Measurements from ENCODE around the gene PCNX1.

PCNX1 gene

DNA sequence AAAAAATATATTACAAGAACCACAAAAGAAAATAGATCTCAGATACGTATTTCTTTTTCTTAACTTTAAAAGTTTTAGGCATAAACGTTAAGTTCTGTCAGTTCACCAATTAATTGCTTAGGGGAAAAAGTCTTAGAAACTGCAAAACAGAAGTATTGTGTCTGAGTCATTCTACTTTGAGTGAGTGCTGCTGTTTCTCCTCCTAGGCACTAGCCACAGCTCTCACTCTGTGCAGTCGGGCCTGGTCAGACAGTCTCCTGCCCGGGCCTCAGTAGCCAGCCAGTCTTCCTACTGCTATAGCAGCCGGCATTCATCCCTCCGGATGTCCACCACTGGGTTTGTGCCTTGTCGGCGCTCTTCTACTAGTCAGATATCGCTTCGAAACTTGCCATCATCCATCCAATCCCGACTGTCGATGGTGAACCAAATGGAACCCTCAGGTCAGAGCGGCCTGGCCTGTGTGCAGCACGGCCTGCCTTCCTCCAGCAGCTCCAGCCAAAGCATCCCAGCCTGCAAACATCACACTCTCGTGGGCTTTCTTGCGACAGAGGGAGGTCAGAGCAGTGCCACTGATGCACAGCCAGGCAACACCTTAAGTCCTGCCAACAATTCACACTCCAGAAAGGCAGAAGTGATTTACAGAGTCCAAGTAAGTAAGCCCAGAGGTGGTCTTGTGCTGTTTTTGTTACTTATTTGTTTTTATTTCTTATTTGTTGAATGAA, 201.3 kb downstream of the PCNX1 start:
- in situ Hi-C loops (cut with HindIII; ENCODE audit: low sequenced_read_pairs) = no loop called here
- TF ChIP-seq, protein P1, sequence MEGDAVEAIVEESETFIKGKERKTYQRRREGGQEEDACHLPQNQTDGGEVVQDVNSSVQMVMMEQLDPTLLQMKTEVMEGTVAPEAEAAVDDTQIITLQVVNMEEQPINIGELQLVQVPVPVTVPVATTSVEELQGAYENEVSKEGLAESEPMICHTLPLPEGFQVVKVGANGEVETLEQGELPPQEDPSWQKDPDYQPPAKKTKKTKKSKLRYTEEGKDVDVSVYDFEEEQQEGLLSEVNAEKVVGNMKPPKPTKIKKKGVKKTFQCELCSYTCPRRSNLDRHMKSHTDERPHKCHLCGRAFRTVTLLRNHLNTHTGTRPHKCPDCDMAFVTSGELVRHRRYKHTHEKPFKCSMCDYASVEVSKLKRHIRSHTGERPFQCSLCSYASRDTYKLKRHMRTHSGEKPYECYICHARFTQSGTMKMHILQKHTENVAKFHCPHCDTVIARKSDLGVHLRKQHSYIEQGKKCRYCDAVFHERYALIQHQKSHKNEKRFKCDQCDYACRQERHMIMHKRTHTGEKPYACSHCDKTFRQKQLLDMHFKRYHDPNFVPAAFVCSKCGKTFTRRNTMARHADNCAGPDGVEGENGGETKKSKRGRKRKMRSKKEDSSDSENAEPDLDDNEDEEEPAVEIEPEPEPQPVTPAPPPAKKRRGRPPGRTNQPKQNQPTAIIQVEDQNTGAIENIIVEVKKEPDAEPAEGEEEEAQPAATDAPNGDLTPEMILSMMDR (IDR thresholded peaks at IDR 0.05; ENCODE audit: low read depth, low read length, missing control alignments) = no peak
- DNase-seq (ENCODE audit: low read depth) = no peak

GRCh38 chr14:71113376-71113775, 206.1 kb downstream of the PCNX1 start:
- H3K4me3 ChIP-seq (ENCODE audit: low read depth, low read length) = no peak overlapping the region
- no peak for DNase-seq (ENCODE audit: low read depth)
- TF ChIP-seq, protein P1 (IDR thresholded peaks at IDR 0.05; ENCODE audit: low read depth, low read length, missing control alignments) = no peak
- in situ Hi-C loops (cut with HindIII; ENCODE audit: low sequenced_read_pairs) = no loop called here

More for the DNA sequence above, 201.3 kb downstream of the PCNX1 start:
- no peak overlapping the region for H3K4me3 ChIP-seq (ENCODE audit: low read depth, low read length)

- TF ChIP-seq, protein P1 (IDR thresholded peaks at IDR 0.05; ENCODE audit: low read depth, low read length, missing control alignments) = no peak
- in situ Hi-C loops (cut with HindIII; ENCODE audit: low sequenced_read_pairs) = no loop called here
- DNase-seq (ENCODE audit: low read depth) = no peak
- no peak overlapping the region for H3K4me3 ChIP-seq (ENCODE audit: low read depth, low read length)
Observed at GRCh38 chr14:71114565-71114964, 207.3 kb downstream of the PCNX1 start.

DNA sequence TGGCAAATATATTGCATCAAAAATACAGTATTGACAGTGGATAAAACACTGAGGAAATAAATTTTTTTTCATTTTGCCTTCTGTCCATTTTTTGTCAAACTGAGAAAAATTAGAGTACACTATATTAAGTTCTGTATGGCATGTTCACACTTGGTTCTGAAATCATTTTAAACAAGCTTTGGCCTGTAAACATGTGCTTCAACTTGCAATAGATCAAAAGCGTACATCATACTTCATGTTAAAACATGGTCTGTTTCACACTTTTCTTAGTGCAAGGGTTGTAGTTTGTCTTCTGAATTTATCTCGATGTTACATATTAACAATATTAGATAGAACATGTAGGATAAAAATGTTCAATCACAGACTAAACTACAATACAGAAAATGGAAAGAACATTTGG, 208.0 kb downstream of the PCNX1 start:
- H3K4me3 ChIP-seq (ENCODE audit: low read depth, low read length) = no peak overlapping the region
- TF ChIP-seq, protein P1 (IDR thresholded peaks at IDR 0.05; ENCODE audit: low read depth, low read length, missing control alignments) = no peak
- DNase-seq (ENCODE audit: low read depth) = no peak
- in situ Hi-C loops (cut with HindIII; ENCODE audit: low sequenced_read_pairs) = no loop called here

- H3K4me3 ChIP-seq (ENCODE audit: low read depth, low read length) = no peak overlapping the region
- in situ Hi-C loops (cut with HindIII; ENCODE audit: low sequenced_read_pairs) = no loop called here
- TF ChIP-seq, protein P1 (IDR thresholded peaks at IDR 0.05; ENCODE audit: low read depth, low read length, missing control alignments) = no peak
- DNase-seq (ENCODE audit: low read depth) = no peak
Observed at GRCh38 chr14:71115821-71116567, 208.7 kb downstream of the PCNX1 start.

- TF ChIP-seq, protein P1 (IDR thresholded peaks at IDR 0.05; ENCODE audit: low read depth, low read length, missing control alignments) = no peak
- in situ Hi-C loops (cut with HindIII; ENCODE audit: low sequenced_read_pairs) = no loop called here
- H3K4me3 ChIP-seq (ENCODE audit: low read depth, low read length) = no peak overlapping the region
- no peak for DNase-seq (ENCODE audit: low read depth)
Observed at GRCh38 chr14:71116568-71117122, 209.4 kb downstream of the PCNX1 start.
